Gastrocnemius medialis (tissue), 4 donors: ENCODE measurements around the gene PAX5.

ENCODE experiments used
- POLR2A ChIP-seq, 2 donors: fragments of 450-650 bp; IDR thresholded peaks; one replicate each; pipeline ENCODE4 v1.6.1; 2017; ENCODE audit warnings: antibody characterized with exemption in 2 of 2, mild to moderate bottlenecking in 2 of 2, moderate library complexity in 2 of 2
- TF ChIP-seq, protein P1 (sequence below), 5 experiments: fragments of 450-650 bp in 3 of 5; fragments of 200-600 bp in 2 of 5; sonication (generic) in 2 of 5; IDR thresholded peaks in 4 of 5; conservative IDR thresholded peaks in 1 of 5; 1 replicate in 4 of 5; 2 replicates in 1 of 5; pipeline ENCODE4 v1.5.1; 2016 to 2019; ENCODE audit warnings: antibody characterized with exemption in 5 of 5, mild to moderate bottlenecking in 3 of 5, moderate library complexity in 3 of 5

DNA sequence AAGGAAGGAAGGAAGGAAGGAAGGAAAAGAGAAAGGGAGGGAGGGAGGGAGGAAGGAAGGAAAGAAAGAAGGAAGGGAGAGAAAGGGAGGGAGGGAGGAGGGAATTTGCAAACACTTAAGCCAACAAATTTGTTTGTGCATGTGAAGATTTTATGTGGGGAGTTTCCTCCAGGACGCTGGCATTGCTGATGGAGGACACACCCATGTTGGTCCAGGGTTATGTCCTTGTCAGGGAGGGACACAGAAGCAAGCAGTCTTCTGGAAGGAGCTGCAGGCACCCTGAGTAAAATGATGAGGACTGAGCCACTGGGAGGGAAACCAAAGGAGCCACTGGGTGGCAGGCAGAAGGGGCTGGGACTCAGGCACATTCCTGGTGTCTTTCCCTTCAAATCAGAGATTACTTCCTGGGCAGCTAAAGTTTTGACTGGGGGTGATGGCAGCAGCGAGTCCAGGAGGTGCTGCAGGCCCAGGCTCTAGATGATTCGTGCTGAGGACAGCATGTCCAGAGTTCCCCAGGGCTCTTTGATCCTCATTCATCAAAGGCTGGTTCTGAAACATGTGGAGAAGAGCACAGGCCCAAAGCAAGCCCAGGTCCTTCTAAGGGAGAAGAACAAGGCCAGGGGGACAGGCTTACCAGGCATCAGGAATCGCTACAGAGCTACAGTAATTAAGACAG is 109.2 kb downstream of the PAX5 start:
- TF ChIP-seq, protein P1, sequence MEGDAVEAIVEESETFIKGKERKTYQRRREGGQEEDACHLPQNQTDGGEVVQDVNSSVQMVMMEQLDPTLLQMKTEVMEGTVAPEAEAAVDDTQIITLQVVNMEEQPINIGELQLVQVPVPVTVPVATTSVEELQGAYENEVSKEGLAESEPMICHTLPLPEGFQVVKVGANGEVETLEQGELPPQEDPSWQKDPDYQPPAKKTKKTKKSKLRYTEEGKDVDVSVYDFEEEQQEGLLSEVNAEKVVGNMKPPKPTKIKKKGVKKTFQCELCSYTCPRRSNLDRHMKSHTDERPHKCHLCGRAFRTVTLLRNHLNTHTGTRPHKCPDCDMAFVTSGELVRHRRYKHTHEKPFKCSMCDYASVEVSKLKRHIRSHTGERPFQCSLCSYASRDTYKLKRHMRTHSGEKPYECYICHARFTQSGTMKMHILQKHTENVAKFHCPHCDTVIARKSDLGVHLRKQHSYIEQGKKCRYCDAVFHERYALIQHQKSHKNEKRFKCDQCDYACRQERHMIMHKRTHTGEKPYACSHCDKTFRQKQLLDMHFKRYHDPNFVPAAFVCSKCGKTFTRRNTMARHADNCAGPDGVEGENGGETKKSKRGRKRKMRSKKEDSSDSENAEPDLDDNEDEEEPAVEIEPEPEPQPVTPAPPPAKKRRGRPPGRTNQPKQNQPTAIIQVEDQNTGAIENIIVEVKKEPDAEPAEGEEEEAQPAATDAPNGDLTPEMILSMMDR (IDR thresholded peaks at IDR 0.05 in 4 of 5, conservative IDR thresholded peaks at IDR 0.05 in 1 of 5) = no peak
- TF ChIP-seq POLR2A (IDR thresholded peaks at IDR 0.05) = no peak
